ENCODE results near the gene INCA1.
A peak's percentile ranks its signal among the peaks of the same experiment; 100 is the strongest.

INCA1 gene

GRCh38 chr17:5011928-5012327 is 14.6 kb upstream of the INCA1 start:
- TF ChIP-seq, protein P1, sequence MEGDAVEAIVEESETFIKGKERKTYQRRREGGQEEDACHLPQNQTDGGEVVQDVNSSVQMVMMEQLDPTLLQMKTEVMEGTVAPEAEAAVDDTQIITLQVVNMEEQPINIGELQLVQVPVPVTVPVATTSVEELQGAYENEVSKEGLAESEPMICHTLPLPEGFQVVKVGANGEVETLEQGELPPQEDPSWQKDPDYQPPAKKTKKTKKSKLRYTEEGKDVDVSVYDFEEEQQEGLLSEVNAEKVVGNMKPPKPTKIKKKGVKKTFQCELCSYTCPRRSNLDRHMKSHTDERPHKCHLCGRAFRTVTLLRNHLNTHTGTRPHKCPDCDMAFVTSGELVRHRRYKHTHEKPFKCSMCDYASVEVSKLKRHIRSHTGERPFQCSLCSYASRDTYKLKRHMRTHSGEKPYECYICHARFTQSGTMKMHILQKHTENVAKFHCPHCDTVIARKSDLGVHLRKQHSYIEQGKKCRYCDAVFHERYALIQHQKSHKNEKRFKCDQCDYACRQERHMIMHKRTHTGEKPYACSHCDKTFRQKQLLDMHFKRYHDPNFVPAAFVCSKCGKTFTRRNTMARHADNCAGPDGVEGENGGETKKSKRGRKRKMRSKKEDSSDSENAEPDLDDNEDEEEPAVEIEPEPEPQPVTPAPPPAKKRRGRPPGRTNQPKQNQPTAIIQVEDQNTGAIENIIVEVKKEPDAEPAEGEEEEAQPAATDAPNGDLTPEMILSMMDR (IDR thresholded peaks at IDR 0.05; ENCODE audit: borderline replicate concordance, insufficient read depth, low read depth, low read length) = no peak
- H3K4me3 ChIP-seq (ENCODE audit: low read depth, low read length) = no peak overlapping the region

- no peak overlapping the region for H3K4me3 ChIP-seq (ENCODE audit: low read depth, low read length)
- TF ChIP-seq, protein P1 (IDR thresholded peaks at IDR 0.05; ENCODE audit: borderline replicate concordance, insufficient read depth, low read depth, low read length) = no peak
Measured at GRCh38 chr17:5003214-5003867, 6.0 kb upstream of the INCA1 start.

DNA sequence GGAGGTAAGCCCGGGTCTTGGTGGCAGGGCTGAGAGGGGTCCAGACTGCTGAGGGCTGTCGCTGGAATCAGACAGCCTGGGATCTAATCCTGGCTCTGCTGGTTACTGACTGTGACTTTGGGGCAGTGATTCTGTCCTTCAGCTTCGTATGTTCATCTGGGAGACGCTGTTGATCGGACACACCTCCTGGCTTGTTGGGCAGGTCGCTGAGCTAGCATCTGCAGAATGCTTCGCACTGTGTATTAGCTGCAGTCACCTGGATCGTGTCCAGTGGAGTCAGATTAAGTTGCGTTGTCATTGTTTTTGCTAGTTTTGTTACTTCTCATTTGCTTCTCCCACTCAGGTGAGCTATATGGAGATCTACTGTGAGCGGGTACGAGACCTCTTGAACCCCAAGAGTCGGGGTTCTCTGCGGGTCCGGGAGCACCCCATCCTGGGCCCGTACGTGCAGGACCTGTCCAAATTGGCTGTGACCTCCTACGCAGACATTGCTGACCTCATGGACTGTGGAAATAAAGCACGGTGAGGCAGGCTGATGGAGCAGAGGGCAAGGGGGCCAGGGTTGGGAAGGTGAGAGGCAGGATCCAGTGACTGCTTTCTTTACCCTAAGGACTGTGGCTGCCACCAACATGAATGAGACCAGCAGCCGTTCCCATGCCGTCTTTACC is 4.9 kb upstream of the INCA1 start:
- no peak overlapping the region for H3K4me3 ChIP-seq (ENCODE audit: low read depth, low read length)
- TF ChIP-seq, protein P1 (IDR thresholded peaks at IDR 0.05; ENCODE audit: borderline replicate concordance, insufficient read depth, low read depth, low read length) = no peak

- H3K4me3 ChIP-seq (ENCODE audit: low read depth, low read length) = no peak overlapping the region
- TF ChIP-seq, protein P1 (IDR thresholded peaks at IDR 0.05; ENCODE audit: borderline replicate concordance, insufficient read depth, low read depth, low read length) = no peak
Measured at GRCh38 chr17:5000237-5000639, 2.9 kb upstream of the INCA1 start.

DNA sequence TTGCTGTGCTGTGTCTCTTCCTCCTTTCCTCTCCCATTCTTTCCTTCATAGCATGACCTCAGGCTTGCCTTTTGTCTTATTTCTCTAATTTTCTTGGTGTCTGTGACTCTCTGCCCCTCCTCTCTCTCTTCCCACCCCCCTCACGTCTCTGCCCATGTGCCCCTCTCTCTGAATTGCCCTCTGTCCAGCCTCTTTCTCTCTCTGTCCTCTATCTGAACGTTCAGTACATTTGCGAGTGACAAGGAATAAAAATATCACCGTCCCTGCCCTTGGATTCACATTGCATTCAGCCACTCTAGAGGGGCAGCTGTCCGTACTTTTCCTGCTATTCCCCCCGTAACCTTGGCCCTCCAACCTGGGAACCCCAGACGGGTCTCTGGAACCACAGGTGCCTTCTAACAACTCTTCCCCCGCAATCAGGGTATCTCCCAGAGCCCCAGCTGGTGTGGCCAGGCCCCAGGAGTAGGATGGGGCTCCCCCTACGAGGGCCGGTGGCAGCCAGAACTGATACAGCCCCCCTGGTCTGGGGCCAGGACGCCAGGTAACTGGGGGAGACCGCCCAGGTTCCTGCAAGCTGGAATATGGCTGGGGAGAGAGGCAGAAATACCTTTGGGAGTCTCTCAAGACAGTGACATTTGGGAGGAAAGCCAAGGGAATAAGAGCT is 2.2 kb upstream of the INCA1 start:
- TF ChIP-seq, protein P1 (IDR thresholded peaks at IDR 0.05; ENCODE audit: borderline replicate concordance, insufficient read depth, low read depth, low read length) = no peak
- H3K4me3 ChIP-seq (ENCODE audit: low read depth, low read length) = peak overlapping the region; percentile 70

- TF ChIP-seq, protein P1 (IDR thresholded peaks at IDR 0.05; ENCODE audit: borderline replicate concordance, insufficient read depth, low read depth, low read length) = no peak
- peak overlapping the region; percentile 70 for H3K4me3 ChIP-seq (ENCODE audit: low read depth, low read length)
Measured at GRCh38 chr17:4998732-4999429, 1.6 kb upstream of the INCA1 start.

Measured in GM12875 (cell line).